Ascending aorta (tissue), 2 donors: ENCODE measurements around the gene SLC28A1. TPM values are rescaled to one million over a fixed set of nuclear protein-coding genes. Genes with fewer than 3 reads are reported as not detected.
"Not testable (repeated sequence)": the region's sequence is repeated elsewhere in the genome, so short reads cannot be mapped to it uniquely, and the experiment has no call there.

Experiments used
- DNase-seq, 2 donors: peaks; one replicate each; pipeline ENCODE4 v3.0.0-alpha.2; 2019; ENCODE audit warnings: low spot score in 2 of 2
- H3K27ac ChIP-seq, 2 donors: fragments of 200-600 bp; sonication (generic); one replicate each; pipeline ENCODE4 v1.5.1; 2016 to 2017; ENCODE audit warnings: mild to moderate bottlenecking in 1 of 2
- H3K27me3 ChIP-seq: fragments of 200-600 bp; sonication (generic); one replicate; pipeline ENCODE4 v1.5.1; 2017
- H3K36me3 ChIP-seq, 2 donors: fragments of 200-600 bp; sonication (generic); one replicate each; pipeline ENCODE4 v1.5.1; 2016
- H3K4me1 ChIP-seq, 2 donors: fragments of 200-600 bp; sonication (generic); one replicate each; pipeline ENCODE4 v1.5.1; 2016 to 2017; ENCODE audit warnings: mild to moderate bottlenecking in 1 of 2
- H3K4me3 ChIP-seq, 2 donors: fragments of 200-600 bp; sonication (generic); one replicate each; pipeline ENCODE4 v1.5.1; 2016 to 2017; ENCODE audit warnings: mild to moderate bottlenecking in 1 of 2
- H3K9me3 ChIP-seq, 2 donors: fragments of 200-600 bp; sonication (generic); one replicate each; pipeline ENCODE4 v1.5.1; 2016
- CTCF ChIP-seq, 3 experiments: fragments of 200-600 bp in 2 of 3; fragments of 450-650 bp in 1 of 3; sonication (generic) in 2 of 3; IDR thresholded peaks; one replicate each; pipeline ENCODE4 v1.5.1; 2016 to 2019; ENCODE audit warnings: antibody characterized with exemption in 3 of 3, mild to moderate bottlenecking in 1 of 3, moderate library complexity in 1 of 3
- intact Hi-C: fragments of 100-400 bp; cut with DNase I; formaldehyde crosslinking; loops from one replicate; pipeline ENCODE4 v1.15.1; 2023
- total RNA-seq: library from RNA; depleted of rRNA; stranded (reverse); fragments of >200 nt; gene quantifications from one replicate; pipeline ENCODE4 v1.1.0, GENCODE V29; 2016

SLC28A1 gene
- total RNA-seq, 1 donor from 2014 or later = not detected

- Histone ChIP-seq H3K27me3 (no peaks in the 10 kb centered on the region), H3K4me3 (no peak overlapping the region), H3K36me3 (peaks cover 0 to 4% of the 10 kb centered on the region in 2 donors), H3K9me3 (no peaks in the 10 kb centered on the region), H3K27ac (peak overlapping the region in 1 of 2 donors; percentile 77), H3K4me1 (peaks cover 8 to 12% of the 10 kb centered on the region in 2 donors)
- TF ChIP-seq CTCF (IDR thresholded peaks at IDR 0.05) = no peak
- no peak for DNase-seq
- intact Hi-C loops = no loop called here
Observed at GRCh38 chr15:84874981-84875699, 9.3 kb upstream of the SLC28A1 start.

GRCh38 chr15:84876269-84876668, 8.2 kb upstream of the SLC28A1 start:
- Histone ChIP-seq H3K9me3 (no peaks in the 10 kb centered on the region), H3K27me3 (no peaks in the 10 kb centered on the region), H3K4me1 (peaks cover 8 to 12% of the 10 kb centered on the region in 2 donors), H3K27ac (peak overlapping the region in 1 of 2 donors; percentile 77), H3K4me3 (no peak overlapping the region), H3K36me3 (no peaks in the 10 kb centered on the region)
- no peak for TF ChIP-seq CTCF (IDR thresholded peaks at IDR 0.05)
- intact Hi-C loops = no loop called here
- DNase-seq = no peak

DNA sequence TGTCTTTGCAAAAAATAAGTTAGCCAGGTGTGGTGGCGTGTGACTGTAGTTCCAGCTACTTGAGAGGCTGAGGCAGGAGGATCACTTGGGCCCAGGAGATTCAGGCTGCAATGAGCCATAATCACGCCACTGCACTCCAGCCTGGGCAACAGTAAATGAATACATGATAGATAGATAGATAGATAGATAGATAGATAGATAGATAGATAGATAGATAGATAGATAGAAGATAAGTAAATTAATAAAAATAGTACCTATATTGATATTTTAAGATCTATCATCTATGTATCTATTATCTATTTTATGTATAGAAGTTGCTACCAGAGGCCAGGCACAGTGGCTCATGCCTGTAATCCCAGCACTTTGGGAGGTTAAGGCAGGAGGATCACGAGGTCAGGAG, 6.8 kb upstream of the SLC28A1 start:
- DNase-seq, H3K27ac ChIP-seq, H3K9me3 ChIP-seq, intact Hi-C loops, H3K4me3 ChIP-seq, H3K36me3 ChIP-seq, H3K27me3 ChIP-seq: not testable (repeated sequence)
- H3K4me1 ChIP-seq = peaks cover 7 to 12% of the 10 kb centered on the region in 2 donors

- no peak for DNase-seq
- Histone ChIP-seq H3K4me3 (no peak overlapping the region), H3K27ac (no peak overlapping the region), H3K9me3 (no peaks in the 10 kb centered on the region), H3K36me3 (no peaks in the 10 kb centered on the region), H3K4me1 (peaks cover 4 to 11% of the 10 kb centered on the region in 2 donors), H3K27me3 (no peaks in the 10 kb centered on the region)
- intact Hi-C loops = no loop called here
- peak in 2 of 3 experiments; percentile 26 to 39 for TF ChIP-seq CTCF (IDR thresholded peaks at IDR 0.05)
Observed at GRCh38 chr15:84878504-84878903, 6.0 kb upstream of the SLC28A1 start.

DNA sequence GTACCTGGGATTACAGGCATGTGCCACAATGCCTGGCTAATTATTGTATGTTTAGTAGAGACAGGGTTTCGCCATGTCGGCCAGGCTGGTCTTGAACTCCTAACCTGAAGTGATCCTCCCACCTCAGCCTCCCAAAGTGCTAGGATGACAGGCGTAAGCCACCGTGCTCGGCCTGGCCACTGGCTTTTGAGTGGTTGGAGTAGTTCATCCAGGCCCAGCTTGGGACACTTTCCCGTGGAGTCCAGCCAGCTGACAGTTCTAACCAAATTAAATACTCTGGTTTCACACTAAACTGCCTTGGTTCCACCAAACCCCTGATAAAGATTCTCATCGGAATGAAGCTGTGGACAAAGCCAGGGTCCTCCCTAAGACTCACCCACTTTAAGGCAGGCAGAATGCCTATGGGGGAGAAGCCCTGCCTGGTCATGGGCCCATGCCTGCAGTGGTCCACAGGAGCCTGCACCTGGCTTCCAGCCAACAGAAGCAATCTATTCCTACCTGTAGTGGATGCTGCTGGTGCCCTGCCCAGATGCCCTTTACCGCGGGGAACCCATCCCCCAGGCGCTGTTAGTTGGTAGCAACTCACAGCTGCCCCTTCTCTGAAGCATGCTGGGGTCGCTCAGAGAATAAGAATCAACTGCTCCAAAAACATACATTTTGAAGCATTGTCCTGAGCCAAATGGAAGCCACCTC, 5.2 kb upstream of the SLC28A1 start:
- no peak overlapping the region for H3K4me3 ChIP-seq
- peaks cover 6 to 19% of the 10 kb centered on the region in 2 donors for H3K4me1 ChIP-seq
- no peaks in the 10 kb centered on the region for H3K36me3 ChIP-seq
- no peak for DNase-seq
- H3K27ac ChIP-seq = no peak overlapping the region
- TF ChIP-seq CTCF (IDR thresholded peaks at IDR 0.05) = no peak
- H3K9me3 ChIP-seq = no peaks in the 10 kb centered on the region
- intact Hi-C loops = no loop called here
- H3K27me3 ChIP-seq = no peaks in the 10 kb centered on the region

DNA sequence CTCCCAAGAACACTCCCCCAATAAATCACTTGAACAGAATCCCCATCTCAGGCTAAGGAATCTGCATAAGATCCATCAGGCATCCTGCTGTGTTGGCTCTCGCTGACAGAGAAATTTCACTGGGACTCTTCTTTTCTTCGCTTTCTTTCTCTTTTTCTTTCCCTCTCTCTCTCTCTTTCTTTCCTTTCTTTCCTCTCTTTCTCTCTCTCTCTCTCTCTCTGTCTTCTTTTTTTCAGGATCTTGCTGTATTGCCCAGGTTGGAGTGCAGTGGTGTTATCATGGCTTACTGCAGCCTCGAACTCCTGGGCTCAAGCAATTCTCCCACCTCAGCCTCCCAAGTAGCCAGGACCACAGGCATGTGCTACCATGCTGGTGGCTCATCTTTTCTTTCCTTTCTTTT, 4.5 kb upstream of the SLC28A1 start:
- no peak for DNase-seq
- Histone ChIP-seq H3K27me3 (no peaks in the 10 kb centered on the region), H3K4me3 (no peak overlapping the region), H3K4me1 (peaks cover 3 to 16% of the 10 kb centered on the region in 2 donors), H3K36me3 (no peaks in the 10 kb centered on the region), H3K27ac (no peak overlapping the region), H3K9me3 (no peaks in the 10 kb centered on the region)
- TF ChIP-seq CTCF (IDR thresholded peaks at IDR 0.05) = no peak
- intact Hi-C loops = no loop called here
